Measurements from ENCODE around the gene PTDSS2.

DNA sequence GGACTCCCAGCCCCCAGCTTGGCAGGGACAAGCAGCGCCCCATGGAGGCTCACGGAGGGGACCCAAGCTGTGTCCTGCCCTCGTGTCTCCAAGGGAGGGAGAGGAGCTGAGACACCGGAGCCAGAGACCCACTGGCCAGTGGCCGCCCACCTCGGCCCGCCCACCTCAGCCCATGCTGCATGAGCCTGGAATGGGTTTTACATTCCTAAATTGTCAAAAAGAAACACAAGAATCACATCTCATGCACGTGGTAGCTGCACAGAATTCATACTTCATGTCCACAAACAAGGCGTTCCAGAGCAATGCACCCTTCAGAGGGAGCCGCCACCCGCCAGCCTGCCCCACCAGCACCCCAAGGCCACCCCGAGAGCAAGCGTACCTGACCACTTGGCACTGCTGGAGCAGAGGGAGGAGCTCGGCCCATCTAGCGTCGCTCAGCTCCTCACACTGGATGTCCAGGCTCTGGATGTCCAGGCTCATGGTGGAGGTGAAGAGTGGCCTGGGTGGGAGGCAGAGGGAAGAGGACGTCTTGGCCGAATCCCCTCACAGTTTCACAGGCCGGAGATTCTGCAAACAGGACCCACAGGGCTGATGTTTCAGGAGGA lies 51.7 kb downstream of the PTDSS2 start:
- TF ChIP-seq, protein P1, sequence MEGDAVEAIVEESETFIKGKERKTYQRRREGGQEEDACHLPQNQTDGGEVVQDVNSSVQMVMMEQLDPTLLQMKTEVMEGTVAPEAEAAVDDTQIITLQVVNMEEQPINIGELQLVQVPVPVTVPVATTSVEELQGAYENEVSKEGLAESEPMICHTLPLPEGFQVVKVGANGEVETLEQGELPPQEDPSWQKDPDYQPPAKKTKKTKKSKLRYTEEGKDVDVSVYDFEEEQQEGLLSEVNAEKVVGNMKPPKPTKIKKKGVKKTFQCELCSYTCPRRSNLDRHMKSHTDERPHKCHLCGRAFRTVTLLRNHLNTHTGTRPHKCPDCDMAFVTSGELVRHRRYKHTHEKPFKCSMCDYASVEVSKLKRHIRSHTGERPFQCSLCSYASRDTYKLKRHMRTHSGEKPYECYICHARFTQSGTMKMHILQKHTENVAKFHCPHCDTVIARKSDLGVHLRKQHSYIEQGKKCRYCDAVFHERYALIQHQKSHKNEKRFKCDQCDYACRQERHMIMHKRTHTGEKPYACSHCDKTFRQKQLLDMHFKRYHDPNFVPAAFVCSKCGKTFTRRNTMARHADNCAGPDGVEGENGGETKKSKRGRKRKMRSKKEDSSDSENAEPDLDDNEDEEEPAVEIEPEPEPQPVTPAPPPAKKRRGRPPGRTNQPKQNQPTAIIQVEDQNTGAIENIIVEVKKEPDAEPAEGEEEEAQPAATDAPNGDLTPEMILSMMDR (IDR thresholded peaks at IDR 0.05; ENCODE audit: low read depth, low read length, poor library complexity, severe bottlenecking), result no peak
- TF ChIP-seq EZH2phosphoT487 (IDR thresholded peaks at IDR 0.05; ENCODE audit: borderline replicate concordance, low read length), result no peak

Measured in DOHH2 (cell line).